ENCODE results near the gene RNF11.

DNA sequence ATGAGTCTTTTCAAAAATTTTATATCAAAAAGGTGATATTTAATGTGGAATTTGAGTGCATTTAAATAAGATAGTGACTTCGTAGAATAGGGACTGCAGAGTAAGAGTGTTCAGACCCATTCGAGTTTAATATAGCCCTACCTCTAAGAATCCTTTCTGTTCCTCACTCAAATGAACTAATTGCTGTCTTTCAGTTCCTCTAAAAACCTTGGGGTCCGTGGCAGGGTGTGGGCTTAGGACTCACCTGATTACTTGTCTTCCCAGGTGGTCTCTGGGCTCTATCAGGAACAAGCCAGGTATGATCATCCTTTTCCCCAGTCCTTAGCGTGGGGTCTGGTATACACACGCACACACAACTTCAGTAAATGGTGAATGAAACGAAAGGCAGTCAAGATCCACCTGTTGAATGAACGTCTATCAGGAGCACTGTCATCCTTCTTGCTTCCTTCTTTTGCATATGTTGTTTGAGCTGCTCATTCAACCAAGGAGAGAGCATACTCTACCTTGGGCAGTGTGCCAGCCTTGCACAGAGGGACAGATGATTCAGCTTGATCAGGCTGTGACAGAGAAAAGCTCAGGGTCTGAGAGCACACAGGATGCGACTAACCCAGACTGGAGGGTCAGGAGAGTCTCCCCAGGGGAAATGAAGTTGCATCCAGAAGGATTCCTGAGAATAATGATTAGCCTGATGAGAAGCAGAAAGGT is 1.2 kb upstream of the RNF11 start:
- TF ChIP-seq YY1 (IDR thresholded peaks at IDR 0.05; ENCODE audit: insufficient read depth, insufficient read length) (no peak), ZNF274 (IDR thresholded peaks at IDR 0.05; ENCODE audit: low read depth, low read length) (no peak), SUZ12 (IDR thresholded peaks at IDR 0.05; ENCODE audit: extremely low read depth, insufficient read depth, insufficient read length) (no peak)
